Activated T-cell treated with anti-CD3 and anti-CD28 coated beads for 1 hour (primary cell): ENCODE results near the gene POGLUT3.

Source experiments
- DNase-seq: peaks from one replicate; pipeline ENCODE4 v3.0.0-alpha.2; 2020; ENCODE audit warnings: low read depth

Gene POGLUT3

GRCh38 chr11:108498046-108498815 lies at the start of gene POGLUT3:
Gene POGLUT3 (minus strand): TSS chr11:108498384. CDS start chr11:108498366, 18 bp downstream.
- peak; percentile 8 for DNase-seq

- DNase-seq: no peak
Measured at GRCh38 chr11:108545909-108546501, 47.8 kb upstream of the POGLUT3 start.

GRCh38 chr11:108543316-108543964 lies 45.3 kb upstream of the POGLUT3 start:
- DNase-seq: no peak

GRCh38 chr11:108541531-108541930 lies 43.3 kb upstream of the POGLUT3 start:
- DNase-seq: no peak

- no peak for DNase-seq
Measured at GRCh38 chr11:108538502-108538901, 40.3 kb upstream of the POGLUT3 start.

DNA sequence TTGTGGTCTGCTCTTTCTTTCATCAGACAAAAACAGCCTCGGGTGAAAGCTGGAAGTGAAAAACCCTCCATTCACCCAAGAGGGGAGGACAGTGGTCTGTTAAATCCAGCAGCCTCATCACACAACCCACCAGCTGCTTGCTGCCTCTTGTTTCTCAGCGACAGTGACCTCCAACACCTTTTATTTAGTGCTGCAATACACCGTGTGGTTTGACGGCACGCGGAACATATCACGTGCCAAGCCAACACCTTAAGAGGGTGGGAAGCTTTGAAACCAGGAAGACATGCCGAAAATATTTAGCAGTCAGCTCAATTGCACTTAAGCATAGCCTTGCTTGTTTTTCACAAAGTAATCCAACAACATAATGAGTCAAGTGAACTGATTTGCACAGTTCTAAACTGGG lies 39.8 kb upstream of the POGLUT3 start:
- DNase-seq: peak; percentile 1

DNA sequence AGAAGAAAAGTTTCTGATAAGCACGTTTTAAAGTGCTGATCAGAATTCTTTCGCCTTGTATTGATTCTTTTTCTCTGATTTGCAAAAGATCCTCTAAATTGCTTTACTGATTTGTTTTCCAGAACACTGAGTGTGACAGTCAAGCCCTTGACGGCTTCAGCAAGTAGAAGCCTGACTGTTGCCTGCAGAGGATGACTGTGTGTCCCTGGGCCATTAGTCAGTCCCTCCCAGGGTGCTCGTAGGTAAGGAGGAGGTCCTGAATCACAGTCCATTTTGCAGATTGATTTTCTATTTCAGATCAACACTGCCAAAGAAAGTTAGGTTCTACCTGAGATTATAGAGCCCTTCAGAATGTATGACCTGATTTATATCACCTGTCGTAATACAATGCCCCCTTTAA lies 38.6 kb upstream of the POGLUT3 start:
- no peak for DNase-seq

- DNase-seq: no peak
Measured at GRCh38 chr11:108535384-108535955, 37.3 kb upstream of the POGLUT3 start.

DNA sequence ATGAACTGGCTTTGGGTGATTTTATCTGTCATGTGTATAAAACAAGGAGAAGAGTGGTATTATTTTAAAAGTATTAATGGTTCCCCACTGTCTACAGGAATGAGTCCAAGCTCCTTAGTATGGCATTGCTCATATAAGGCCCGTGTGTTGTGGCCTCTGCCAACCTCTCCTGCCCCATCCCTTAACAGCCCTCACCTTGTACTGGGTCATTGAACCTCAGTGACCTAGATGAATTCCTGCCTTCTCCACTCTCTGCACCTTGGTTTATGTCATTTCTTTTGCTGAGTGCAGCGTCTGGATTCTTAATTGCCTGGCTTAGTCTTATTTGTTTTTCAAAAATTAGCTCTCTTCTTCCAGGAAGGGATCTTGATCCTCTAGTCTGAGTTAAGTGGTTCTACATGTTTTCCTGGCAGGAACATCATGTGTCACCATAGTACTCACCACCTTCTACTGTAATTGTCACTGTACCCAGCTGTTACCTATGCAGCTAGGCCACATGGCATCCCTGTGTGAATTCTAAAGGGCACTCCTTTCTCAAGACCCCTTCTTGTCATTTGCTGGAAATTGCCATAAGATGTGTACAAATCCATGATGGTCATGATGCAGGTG lies 36.2 kb upstream of the POGLUT3 start:
- no peak for DNase-seq

DNA sequence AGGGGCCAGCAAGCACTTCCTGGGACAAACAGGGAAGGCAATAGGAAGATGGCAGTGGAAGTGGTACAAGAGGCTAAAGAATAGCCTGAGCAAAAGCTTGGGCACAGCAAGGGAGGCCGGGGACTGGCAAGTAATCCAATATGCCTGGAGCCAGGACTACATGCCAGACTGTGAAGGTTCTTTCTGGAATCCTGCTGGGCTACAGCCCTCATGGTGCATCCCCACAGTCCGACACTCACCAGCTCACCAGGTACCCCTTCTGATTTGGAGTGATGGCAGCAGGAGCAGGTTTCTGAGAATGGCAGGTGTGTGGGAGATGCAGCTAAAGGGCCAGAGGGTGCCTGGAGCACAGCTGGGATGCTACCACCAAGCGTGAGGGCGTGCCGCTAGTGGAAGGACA lies 32.2 kb upstream of the POGLUT3 start:
- no peak for DNase-seq

DNA sequence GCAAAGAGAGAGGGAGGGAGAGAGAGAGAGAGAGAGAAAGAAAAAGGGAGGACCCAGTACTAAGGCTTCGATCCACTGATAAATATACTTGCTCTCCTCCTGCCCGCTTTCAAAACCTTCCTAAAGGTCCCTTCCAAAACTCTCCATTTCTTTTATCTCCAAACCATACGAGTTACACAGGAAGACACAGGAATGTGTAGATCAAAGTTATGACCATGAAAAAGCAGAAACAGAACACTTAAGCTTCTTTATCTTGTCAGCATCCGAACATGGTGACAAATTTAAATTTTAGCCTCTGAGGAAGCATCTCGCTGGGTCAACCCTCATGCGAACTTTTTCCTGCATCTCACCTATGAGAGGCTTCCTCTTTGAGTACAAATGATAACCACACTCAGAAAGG lies 29.2 kb upstream of the POGLUT3 start:
- DNase-seq: no peak

DNA sequence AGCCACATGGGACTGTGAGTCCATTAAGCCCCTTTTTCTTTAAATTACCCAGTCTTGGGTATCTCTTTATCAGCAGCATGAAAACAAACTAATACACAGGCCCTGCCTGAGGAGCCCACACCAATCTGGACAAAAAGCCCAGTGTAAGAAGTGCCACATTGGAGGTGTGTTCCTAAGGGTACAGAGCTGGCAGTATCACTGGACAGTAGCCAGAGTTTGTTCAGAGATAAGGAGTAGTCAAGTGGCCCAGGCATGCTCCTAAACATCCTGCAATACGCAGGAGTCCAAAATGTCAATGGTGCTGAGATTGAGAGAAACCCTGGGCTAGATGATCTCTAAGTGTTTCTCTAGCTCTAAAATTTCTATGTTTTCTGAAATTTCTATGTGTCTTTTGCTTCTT lies 27.0 kb upstream of the POGLUT3 start:
- DNase-seq: no peak

DNA sequence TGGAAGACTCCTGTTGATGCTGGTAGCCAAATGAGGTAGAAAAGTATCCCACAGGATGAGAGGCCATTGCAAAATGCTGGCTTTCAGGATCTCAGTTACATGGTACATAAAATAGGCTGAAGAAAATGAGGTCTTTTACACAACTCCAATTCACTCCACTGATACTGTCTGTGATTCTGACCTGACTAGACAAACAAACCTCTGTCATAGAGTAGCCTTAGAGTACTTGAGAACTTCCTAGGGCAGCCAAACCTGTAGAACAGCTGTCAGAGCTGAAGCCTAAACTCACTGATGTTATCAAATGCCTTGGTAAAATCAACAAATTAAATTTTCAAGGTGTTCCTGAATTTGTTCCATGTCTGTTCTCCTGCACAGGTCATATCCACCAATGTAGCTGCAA lies 26.2 kb upstream of the POGLUT3 start:
- DNase-seq: no peak

- no peak for DNase-seq
Measured at GRCh38 chr11:108522318-108522717, 24.1 kb upstream of the POGLUT3 start.

DNA sequence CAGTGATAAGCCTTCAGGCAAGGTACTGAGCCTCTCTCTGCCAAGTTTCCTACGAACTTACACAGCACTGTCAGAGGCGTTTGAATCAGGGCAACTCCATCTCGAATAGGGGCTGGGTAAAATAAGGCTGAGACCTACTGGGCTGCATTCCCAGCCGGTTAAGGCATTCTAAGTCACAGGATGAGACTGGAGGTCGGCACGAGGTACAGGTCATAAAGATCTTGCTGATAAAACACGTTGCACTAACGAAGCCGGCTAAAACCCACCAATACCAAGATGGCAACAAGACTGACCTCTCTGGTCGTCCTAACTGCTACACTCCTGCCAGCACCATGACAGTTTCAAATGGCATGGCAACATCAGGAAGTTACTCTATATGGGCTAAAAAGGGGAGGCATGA lies 20.4 kb upstream of the POGLUT3 start:
- no peak for DNase-seq

DNA sequence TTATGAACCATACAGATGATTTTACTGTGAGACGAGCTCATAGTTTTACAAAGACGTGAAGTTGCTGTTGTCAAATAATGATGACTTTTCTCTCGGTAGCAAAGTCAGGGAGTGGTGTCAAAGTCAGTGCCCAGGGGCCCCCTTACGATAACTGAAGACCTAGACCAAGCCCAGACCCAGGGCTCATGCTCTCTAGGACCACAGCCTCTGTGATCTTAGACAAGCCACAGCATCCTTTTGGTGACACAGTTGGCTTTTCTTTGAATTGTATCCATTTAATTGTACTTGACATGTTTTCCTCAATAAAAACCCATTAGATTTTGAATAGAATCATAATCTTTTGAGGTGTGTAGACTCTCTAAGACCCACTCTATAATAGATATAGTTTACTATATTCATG lies 17.9 kb upstream of the POGLUT3 start:
- DNase-seq: no peak

DNA sequence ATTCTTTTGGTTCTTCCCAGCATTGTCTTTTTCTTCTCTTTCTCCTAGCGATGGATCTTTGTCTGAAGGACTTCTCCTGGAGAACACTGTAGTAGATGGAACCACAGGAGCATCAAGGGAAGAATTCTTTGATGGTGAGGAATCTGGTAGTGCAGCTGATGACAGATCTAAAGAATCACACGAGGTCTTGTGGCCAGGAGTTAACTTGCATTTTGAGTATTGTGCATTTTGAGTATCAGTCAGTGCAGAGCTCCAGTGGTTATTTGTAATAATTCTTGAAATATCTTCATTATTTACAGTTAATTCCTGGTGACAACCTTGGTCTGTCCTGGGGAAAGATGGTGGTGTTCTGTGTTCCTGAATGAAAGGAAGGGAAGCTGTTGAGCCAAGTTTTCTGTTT lies 14.5 kb upstream of the POGLUT3 start:
- no peak for DNase-seq

- DNase-seq: no peak
Measured at GRCh38 chr11:108511851-108512474, 13.8 kb upstream of the POGLUT3 start.

DNA sequence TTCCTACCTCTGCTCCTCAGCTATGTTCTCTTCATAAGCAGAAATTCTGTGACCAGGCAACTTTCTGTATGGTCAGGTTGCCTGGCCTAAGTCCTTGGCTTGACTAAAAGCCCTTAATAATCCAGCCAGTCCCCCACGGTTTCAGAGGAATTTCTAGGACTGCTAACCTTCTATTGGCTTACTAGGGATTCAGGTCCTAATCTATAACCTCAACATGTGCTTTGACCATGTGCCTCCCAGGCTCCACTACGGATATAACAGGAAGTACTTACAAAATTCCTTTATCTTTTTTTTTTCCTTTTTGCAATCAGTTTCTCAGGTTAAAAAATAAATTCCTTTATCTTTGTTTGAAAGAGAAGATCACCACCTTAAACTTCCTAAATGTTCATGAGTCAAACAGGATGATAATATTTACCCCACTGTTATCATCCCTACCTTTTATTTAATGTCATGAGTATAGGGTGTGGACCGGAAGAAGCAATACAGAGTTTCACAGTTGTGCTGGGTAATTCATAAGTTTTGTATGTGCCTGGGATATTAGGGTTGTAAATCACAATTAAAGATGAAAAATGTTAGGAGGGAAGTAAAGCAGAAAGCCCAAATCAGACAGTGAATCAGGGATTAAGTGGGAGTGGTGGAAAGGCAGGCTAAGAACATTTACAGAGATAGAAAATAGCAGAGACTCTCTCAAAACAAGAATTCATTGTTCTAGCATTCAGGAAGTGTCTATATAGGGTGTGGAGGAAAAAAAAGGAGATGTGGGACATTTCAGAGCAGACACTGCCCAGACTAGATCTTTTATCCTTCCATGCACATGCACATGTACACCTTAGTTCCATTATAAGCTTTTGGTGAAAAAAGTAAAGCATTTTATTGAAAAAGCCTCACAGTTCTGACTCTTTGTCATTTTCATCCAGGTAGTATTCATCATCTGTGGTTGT lies 10.7 kb upstream of the POGLUT3 start:
- DNase-seq: no peak

GRCh38 chr11:108501396-108501795 lies 3.2 kb upstream of the POGLUT3 start:
- no peak for DNase-seq

- DNase-seq: no peak
Measured at GRCh38 chr11:108500721-108501120, 2.5 kb upstream of the POGLUT3 start.
